ENCODE measurements around the gene CIAO2B.
A peak's percentile ranks its signal among the peaks of the same experiment; 100 is the strongest.
"Not testable (repeated sequence)": the region's sequence is repeated elsewhere in the genome, so short reads cannot be mapped to it uniquely, and the experiment has no call there.

CIAO2B gene

GRCh38 chr16:66934839-66935313 is 674 bp upstream of the CIAO2B start:
- DNase-seq (ENCODE audit: low read depth in 1 of 2, low spot score in 1 of 2): peak in 1 of 2 experiments; percentile 36
- peak; percentile 57 for TF ChIP-seq GABPA (IDR thresholded peaks at IDR 0.05; ENCODE audit: low read depth)
- not testable (repeated sequence) for H3K27me3 ChIP-seq (ENCODE audit: insufficient read depth, poor library complexity, severe bottlenecking)
- peak overlapping the region; percentile 100 for H3K4me3 ChIP-seq (replicated peaks; ENCODE audit: insufficient read depth, low read length)
- peak overlapping the region; percentile 89 for H3K27ac ChIP-seq (replicated peaks)

GRCh38 chr16:66933776-66934137 is 445 bp downstream of the CIAO2B start:
- no peak for DNase-seq (ENCODE audit: low read depth in 1 of 2, low spot score in 1 of 2)
- H3K4me3 ChIP-seq (replicated peaks; ENCODE audit: insufficient read depth, low read length): peak overlapping the region; percentile 100
- peak overlapping the region; percentile 89 for H3K27ac ChIP-seq (replicated peaks)
- TF ChIP-seq SPI1 (IDR thresholded peaks at IDR 0.05; ENCODE audit: borderline replicate concordance, low read depth) (no peak), GABPA (IDR thresholded peaks at IDR 0.05; ENCODE audit: low read depth) (no peak), CTCF (IDR thresholded peaks at IDR 0.05; ENCODE audit: insufficient read depth, low read length) (no peak), REST (IDR thresholded peaks at IDR 0.05; ENCODE audit: insufficient replicate concordance, low read depth) (no peak), POLR2AphosphoS5 (IDR thresholded peaks at IDR 0.05; ENCODE audit: low read depth) (no peak)
- no peaks in the 10 kb centered on the region for H3K27me3 ChIP-seq (ENCODE audit: insufficient read depth, poor library complexity, severe bottlenecking)

GRCh38 chr16:66932076-66932475 is 2.1 kb downstream of the CIAO2B start:
- DNase-seq (ENCODE audit: low read depth in 1 of 2, low spot score in 1 of 2): no peak
- no peak for TF ChIP-seq POLR2AphosphoS5 (IDR thresholded peaks at IDR 0.05; ENCODE audit: low read depth)
- no peak for TF ChIP-seq REST (IDR thresholded peaks at IDR 0.05; ENCODE audit: insufficient replicate concordance, low read depth)
- no peak for TF ChIP-seq GABPA (IDR thresholded peaks at IDR 0.05; ENCODE audit: low read depth)
- TF ChIP-seq SPI1 (IDR thresholded peaks at IDR 0.05; ENCODE audit: borderline replicate concordance, low read depth): no peak
- TF ChIP-seq CTCF (IDR thresholded peaks at IDR 0.05; ENCODE audit: insufficient read depth, low read length): no peak
- H3K4me3 ChIP-seq (replicated peaks; ENCODE audit: insufficient read depth, low read length): no peak overlapping the region
- H3K27me3 ChIP-seq (ENCODE audit: insufficient read depth, poor library complexity, severe bottlenecking): no peaks in the 10 kb centered on the region
- no peak overlapping the region for H3K27ac ChIP-seq (replicated peaks)

GRCh38 chr16:66931665-66932064 is 2.5 kb downstream of the CIAO2B start:
- DNase-seq (ENCODE audit: low read depth in 1 of 2, low spot score in 1 of 2): no peak
- no peaks in the 10 kb centered on the region for H3K27me3 ChIP-seq (ENCODE audit: insufficient read depth, poor library complexity, severe bottlenecking)
- no peak overlapping the region for H3K27ac ChIP-seq (replicated peaks)
- TF ChIP-seq CTCF (IDR thresholded peaks at IDR 0.05; ENCODE audit: insufficient read depth, low read length) (no peak), GABPA (IDR thresholded peaks at IDR 0.05; ENCODE audit: low read depth) (no peak), REST (IDR thresholded peaks at IDR 0.05; ENCODE audit: insufficient replicate concordance, low read depth) (no peak), POLR2AphosphoS5 (IDR thresholded peaks at IDR 0.05; ENCODE audit: low read depth) (no peak), SPI1 (IDR thresholded peaks at IDR 0.05; ENCODE audit: borderline replicate concordance, low read depth) (no peak)
- H3K4me3 ChIP-seq (replicated peaks; ENCODE audit: insufficient read depth, low read length): no peak overlapping the region
